Breast epithelium (tissue), 3 donors: ENCODE results near the gene SMIM15.

Experiments
- POLR2A ChIP-seq: fragments of 450-650 bp; IDR thresholded peaks from one replicate; pipeline ENCODE4 v1.6.1; 2016; ENCODE audit warnings: antibody characterized with exemption, mild to moderate bottlenecking, moderate library complexity
- POLR2AphosphoS5 ChIP-seq, 3 donors: sonication (generic); formaldehyde crosslinking; IDR thresholded peaks; one replicate each; pipeline ENCODE4 v1.6.1; 2017; ENCODE audit warnings: antibody characterized with exemption in 3 of 3
- TF ChIP-seq, protein P1 (sequence below), 3 donors: fragments of 450-650 bp; IDR thresholded peaks; one replicate each; pipeline ENCODE4 v1.5.1; 2016 to 2017; ENCODE audit warnings: antibody characterized with exemption in 3 of 3, mild to moderate bottlenecking in 3 of 3, moderate library complexity in 3 of 3

DNA sequence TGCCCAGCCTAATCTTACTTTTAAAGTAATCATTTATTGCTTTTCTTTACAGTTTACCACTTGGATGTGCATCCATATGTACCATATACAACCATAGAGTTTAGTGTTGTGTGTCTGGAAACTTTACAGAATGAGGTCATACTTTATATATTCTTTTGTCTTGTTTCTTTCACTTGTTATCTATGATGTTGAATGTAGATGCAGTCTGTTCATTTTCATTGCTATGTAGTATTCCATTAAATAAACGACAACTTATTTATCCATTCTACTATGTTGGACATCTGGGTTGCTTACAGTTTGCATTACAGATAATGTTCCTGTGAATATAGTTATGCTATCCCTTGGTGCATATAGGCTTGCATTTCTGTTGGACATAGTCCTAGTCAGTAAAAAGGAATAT is 21.3 kb upstream of the SMIM15 start:
- TF ChIP-seq POLR2A (no peak), POLR2AphosphoS5 (IDR thresholded peaks at IDR 0.05) (no peak)
- TF ChIP-seq, protein P1, sequence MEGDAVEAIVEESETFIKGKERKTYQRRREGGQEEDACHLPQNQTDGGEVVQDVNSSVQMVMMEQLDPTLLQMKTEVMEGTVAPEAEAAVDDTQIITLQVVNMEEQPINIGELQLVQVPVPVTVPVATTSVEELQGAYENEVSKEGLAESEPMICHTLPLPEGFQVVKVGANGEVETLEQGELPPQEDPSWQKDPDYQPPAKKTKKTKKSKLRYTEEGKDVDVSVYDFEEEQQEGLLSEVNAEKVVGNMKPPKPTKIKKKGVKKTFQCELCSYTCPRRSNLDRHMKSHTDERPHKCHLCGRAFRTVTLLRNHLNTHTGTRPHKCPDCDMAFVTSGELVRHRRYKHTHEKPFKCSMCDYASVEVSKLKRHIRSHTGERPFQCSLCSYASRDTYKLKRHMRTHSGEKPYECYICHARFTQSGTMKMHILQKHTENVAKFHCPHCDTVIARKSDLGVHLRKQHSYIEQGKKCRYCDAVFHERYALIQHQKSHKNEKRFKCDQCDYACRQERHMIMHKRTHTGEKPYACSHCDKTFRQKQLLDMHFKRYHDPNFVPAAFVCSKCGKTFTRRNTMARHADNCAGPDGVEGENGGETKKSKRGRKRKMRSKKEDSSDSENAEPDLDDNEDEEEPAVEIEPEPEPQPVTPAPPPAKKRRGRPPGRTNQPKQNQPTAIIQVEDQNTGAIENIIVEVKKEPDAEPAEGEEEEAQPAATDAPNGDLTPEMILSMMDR (IDR thresholded peaks at IDR 0.05), result no peak
